Kidney (tissue), 14 donors: ENCODE measurements around the gene INCENP. TPM values are rescaled to one million over a fixed set of nuclear protein-coding genes. Genes with fewer than 3 reads are reported as not detected.

Experiments used
- DNase-seq, 5 donors: peaks; one replicate each; pipeline ENCODE4 v3.0.0-alpha.2; 2013 to 2020
- FAIRE-seq: peaks from 2 replicates; lab custom pipeline; 2012; peaks lifted over from hg19 to GRCh38; lab: Jason Lieb, UNC
- H3K27ac ChIP-seq, 2 donors: one replicate each; pipeline ENCODE4 v1.7.0; 2013; ENCODE audit warnings: low read depth in 2 of 2, low read length in 2 of 2, inconsistent platforms in 1 of 2
- H3K27me3 ChIP-seq: one replicate; pipeline ENCODE4 v1.7.1; 2013; ENCODE audit warnings: low read length, inconsistent platforms; ENCODE audit not compliant: control insufficient read depth, insufficient read depth
- H3K36me3 ChIP-seq, 3 donors: one replicate each; pipeline versions ENCODE4 v1.7.0 to v1.7.1; 2013; ENCODE audit warnings: low read length in 3 of 3, control low read depth in 1 of 3, inconsistent platforms in 1 of 3; ENCODE audit not compliant: insufficient read depth in 3 of 3, control insufficient read depth in 2 of 3
- H3K4me1 ChIP-seq, 3 donors: one replicate each; pipeline versions ENCODE4 v1.7.0 to v1.7.1; 2013; ENCODE audit warnings: low read length in 3 of 3, inconsistent platforms in 1 of 3, low read depth in 1 of 3; ENCODE audit not compliant: control insufficient read depth in 2 of 3, insufficient read depth in 2 of 3
- H3K4me3 ChIP-seq, 3 donors: one replicate each; pipeline versions ENCODE4 v1.7.0 to v1.8.1; 2013; ENCODE audit warnings: low read length in 3 of 3, control low read depth in 1 of 3, inconsistent platforms in 1 of 3
- H3K9ac ChIP-seq, 3 donors: one replicate each; pipeline versions ENCODE4 v1.7.0 to v1.7.1; 2013; ENCODE audit warnings: low read length in 3 of 3, control low read depth in 1 of 3, inconsistent platforms in 1 of 3
- H3K9me3 ChIP-seq, 3 donors: one replicate each; pipeline versions ENCODE4 v1.7.0 to v1.7.1; 2013; ENCODE audit warnings: low read length in 3 of 3, control low read depth in 1 of 3, inconsistent platforms in 1 of 3; ENCODE audit not compliant: control insufficient read depth in 2 of 3, insufficient read depth in 1 of 3
- CTCF ChIP-seq: IDR thresholded peaks from 3 replicates; pipeline ENCODE4 v1.5.1; 2012; ENCODE audit warnings: mild to moderate bottlenecking, moderate library complexity, borderline replicate concordance; ENCODE audit not compliant: insufficient read depth; ENCODE audit errors: extremely low read depth
- intact Hi-C: fragments of 100-400 bp; cut with DNase I; formaldehyde crosslinking; loops from one replicate; pipeline ENCODE4 v1.11.1; 2022
- polyA plus RNA-seq: library from polyadenylated mRNA; stranded (reverse); fragments of 350-450 nt; fragmentation: Illumina TruSeq; extraction: RNeasy Lipid Tissue Mini Kit (QIAGEN cat#74804); gene quantifications from one replicate; pipeline ENCODE4 v1.2.3, GENCODE V29; 2014; ENCODE audit warnings: low read depth, low replicate concordance; ENCODE audit not compliant: insufficient read depth
- total RNA-seq: library from RNA; stranded (reverse); fragmentation: NEBNext Ultra II Directional; extraction: Animal tissue kit (Norgen Biotek cat#: 25700); gene quantifications from one replicate; pipeline ENCODE4 v1.2.1, GENCODE V29; 2021
- donor health status: control.
- donor health status: control.
- donor health status: control.
- donor health status: control.
- donor health status: control.
- donor health status: DM: yes; HTN: yes; CAD: no.
- donor health status: Normal renal cell carcinoma (clear cell type).

The INCENP gene
- total and polyA plus RNA-seq, 2 donors from 2014 or later = 2.9 to 17.5 TPM

GRCh38 chr11:62129590-62130282 is 5.9 kb downstream of the INCENP start:
- FAIRE-seq = no peak

GRCh38 chr11:62130283-62131169 is 6.7 kb downstream of the INCENP start:
- Histone ChIP-seq H3K9ac (no peak overlapping the region), H3K36me3 (peaks cover 0 to 13% (median 9%) of the 10 kb centered on the region in 3 donors), H3K4me3 (no peak overlapping the region), H3K9me3 (no peaks in the 10 kb centered on the region), H3K27ac (no peak overlapping the region), H3K4me1 (no peaks in the 10 kb centered on the region), H3K27me3 (no peaks in the 10 kb centered on the region)
- DNase-seq = peak in 1 of 5 donors; percentile 35
- no peak for TF ChIP-seq CTCF
- FAIRE-seq = no peak
- intact Hi-C loops = no loop called here

More at GRCh38 chr11:62129590-62130282, 5.9 kb downstream of the INCENP start:
- H3K9me3 ChIP-seq = no peaks in the 10 kb centered on the region
- H3K4me3 ChIP-seq = no peak overlapping the region
- no peak overlapping the region for H3K27ac ChIP-seq
- H3K4me1 ChIP-seq = peaks cover 2 to 5% (median 4%) of the 10 kb centered on the region in 3 donors
- DNase-seq = no peak
- no peak for TF ChIP-seq CTCF
- H3K36me3 ChIP-seq = peaks cover 0 to 13% (median 9%) of the 10 kb centered on the region in 3 donors
- no peaks in the 10 kb centered on the region for H3K27me3 ChIP-seq
- intact Hi-C loops = no loop called here
- no peak overlapping the region for H3K9ac ChIP-seq

- peaks cover 0 to 13% (median 9%) of the 10 kb centered on the region in 3 donors for H3K36me3 ChIP-seq
- H3K4me3 ChIP-seq = no peak overlapping the region
- H3K9me3 ChIP-seq = no peaks in the 10 kb centered on the region
- no peaks in the 10 kb centered on the region for H3K27me3 ChIP-seq
- H3K27ac ChIP-seq = no peak overlapping the region
- TF ChIP-seq CTCF = no peak
- FAIRE-seq (no peak), DNase-seq (no peak)
- intact Hi-C loops = no loop called here
- no peaks in the 10 kb centered on the region for H3K4me1 ChIP-seq
- no peak overlapping the region for H3K9ac ChIP-seq
Measured at GRCh38 chr11:62131170-62131464, 7.3 kb downstream of the INCENP start.
